ENCODE data around the gene TMEM59. TPM values are rescaled to one million over a fixed set of nuclear protein-coding genes. Genes with fewer than 3 reads are reported as not detected.
A peak's percentile ranks its signal among the peaks of the same experiment; 100 is the strongest.
"Not testable (repeated sequence)": the region's sequence is repeated elsewhere in the genome, so short reads cannot be mapped to it uniquely, and the experiment has no call there.

Gene TMEM59
- total RNA-seq, 4 donors from 2014 or later: 166 to 356 (median 232) TPM

DNA sequence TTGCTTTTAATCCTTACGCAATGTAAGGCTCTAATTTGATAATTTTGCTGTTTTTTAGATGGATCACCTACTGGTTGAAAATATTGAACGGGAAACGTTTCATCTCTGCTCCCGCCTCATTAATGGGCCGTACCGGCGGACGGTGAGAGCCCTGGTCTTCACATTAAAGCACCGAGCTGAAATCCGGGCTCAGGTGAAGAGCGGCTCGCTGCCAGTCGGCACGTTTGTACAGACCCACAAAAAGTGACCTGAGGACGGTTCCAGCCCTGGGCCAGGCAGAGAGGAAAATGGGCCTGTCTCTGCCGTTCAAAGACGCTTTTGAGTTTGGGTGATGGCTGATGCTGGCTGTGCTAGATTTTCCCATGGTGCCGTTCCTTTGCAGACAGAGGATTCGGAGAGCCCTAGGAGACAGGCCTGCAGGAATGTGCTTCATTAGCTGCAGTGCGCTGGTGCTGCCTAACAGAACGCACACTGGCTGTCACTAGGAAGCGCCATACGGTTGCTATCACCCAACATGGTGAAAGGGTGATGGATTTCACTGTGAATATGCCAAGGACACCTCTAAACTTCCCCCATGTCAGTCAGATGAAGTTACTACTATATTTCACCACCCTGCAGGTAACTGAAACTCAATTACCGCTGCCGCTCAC is 43.3 kb upstream of the TMEM59 start:
- peaks cover 0 to 7% (median 0%) of the 10 kb centered on the region in 3 donors for H3K4me1 ChIP-seq
- no peak for DNase-seq
- TF ChIP-seq, protein P1, sequence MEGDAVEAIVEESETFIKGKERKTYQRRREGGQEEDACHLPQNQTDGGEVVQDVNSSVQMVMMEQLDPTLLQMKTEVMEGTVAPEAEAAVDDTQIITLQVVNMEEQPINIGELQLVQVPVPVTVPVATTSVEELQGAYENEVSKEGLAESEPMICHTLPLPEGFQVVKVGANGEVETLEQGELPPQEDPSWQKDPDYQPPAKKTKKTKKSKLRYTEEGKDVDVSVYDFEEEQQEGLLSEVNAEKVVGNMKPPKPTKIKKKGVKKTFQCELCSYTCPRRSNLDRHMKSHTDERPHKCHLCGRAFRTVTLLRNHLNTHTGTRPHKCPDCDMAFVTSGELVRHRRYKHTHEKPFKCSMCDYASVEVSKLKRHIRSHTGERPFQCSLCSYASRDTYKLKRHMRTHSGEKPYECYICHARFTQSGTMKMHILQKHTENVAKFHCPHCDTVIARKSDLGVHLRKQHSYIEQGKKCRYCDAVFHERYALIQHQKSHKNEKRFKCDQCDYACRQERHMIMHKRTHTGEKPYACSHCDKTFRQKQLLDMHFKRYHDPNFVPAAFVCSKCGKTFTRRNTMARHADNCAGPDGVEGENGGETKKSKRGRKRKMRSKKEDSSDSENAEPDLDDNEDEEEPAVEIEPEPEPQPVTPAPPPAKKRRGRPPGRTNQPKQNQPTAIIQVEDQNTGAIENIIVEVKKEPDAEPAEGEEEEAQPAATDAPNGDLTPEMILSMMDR (IDR thresholded peaks at IDR 0.05): no peak
- TF ChIP-seq POLR2A (IDR thresholded peaks at IDR 0.05): no peak
- H3K27ac ChIP-seq: peak overlapping the region in 1 of 4 donors; percentile 35
- intact Hi-C loops (cut with DNase I): no loop called here
- 82 to 89% methylated on average over 15 to 22 of the region's 25 CpGs for WGBS, 2 donors
- H3K27me3 ChIP-seq: no peaks in the 10 kb centered on the region
- H3K9me3 ChIP-seq: no peaks in the 10 kb centered on the region
- H3K36me3 ChIP-seq: peaks cover 0 to 20% (median 0%) of the 10 kb centered on the region in 3 donors
- no peak overlapping the region for H3K4me3 ChIP-seq

DNA sequence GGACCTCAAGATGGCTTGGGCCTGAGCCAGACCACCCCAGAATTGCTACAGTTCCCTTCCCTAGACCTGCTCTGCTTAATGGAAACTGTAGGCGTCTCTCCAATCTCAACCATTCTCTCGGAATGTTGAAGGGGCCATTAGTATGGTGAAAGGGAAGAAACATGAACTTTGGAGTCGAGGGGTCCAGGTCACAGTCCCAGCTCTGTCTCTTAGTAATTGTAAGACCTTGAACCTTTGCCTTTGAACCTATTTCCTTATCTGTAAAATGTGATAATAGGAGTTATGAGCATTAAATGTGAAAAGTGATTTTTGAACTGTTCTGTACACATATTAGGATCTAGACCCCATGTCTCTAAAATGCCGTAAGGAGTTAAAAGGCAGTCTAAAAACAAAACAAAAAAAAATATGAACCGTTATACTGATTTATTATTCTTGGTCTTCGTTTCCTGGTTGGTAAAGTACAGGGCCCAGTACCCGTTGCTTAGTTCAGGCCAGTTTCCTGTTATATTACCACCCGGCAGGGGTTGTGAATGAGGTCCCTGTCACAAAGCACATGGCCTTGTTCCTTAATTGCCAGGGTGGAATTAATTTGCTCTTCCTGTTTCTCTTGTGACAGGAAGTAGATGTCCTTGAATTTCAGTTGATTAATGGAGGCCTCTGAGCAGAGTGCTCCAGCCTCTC is 42.7 kb upstream of the TMEM59 start:
- DNase-seq: no peak
- Histone ChIP-seq H3K27me3 (no peaks in the 10 kb centered on the region), H3K4me1 (peaks cover 0 to 7% (median 0%) of the 10 kb centered on the region in 3 donors), H3K36me3 (peaks cover 0 to 20% (median 0%) of the 10 kb centered on the region in 3 donors), H3K27ac (peak overlapping the region in 1 of 4 donors; percentile 35), H3K9me3 (no peaks in the 10 kb centered on the region), H3K4me3 (no peak overlapping the region)
- TF ChIP-seq, protein P1 (IDR thresholded peaks at IDR 0.05): no peak
- no peak for TF ChIP-seq POLR2A (IDR thresholded peaks at IDR 0.05)
- intact Hi-C loops (cut with DNase I): no loop called here
- WGBS, 2 donors: 68 to 76% methylated on average over 8 of the region's 8 CpGs

DNA sequence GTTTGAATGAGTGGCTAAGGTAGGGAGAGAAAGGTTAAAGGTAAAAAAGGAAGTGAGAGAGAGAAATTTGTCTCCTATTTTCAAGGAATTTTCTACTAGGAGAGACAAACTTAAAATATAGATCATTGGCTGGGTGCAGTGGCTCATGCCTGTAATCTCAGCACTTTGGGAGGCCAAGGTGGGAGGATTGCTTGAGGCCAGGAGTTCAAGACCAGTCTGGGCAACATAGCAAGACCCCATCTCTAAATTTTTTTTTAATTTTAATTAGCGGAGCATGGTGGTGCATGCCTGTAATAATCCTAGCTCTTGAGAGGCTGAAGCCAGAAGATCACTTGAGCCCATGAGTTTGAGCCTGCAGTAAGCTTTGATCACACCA is 41.7 kb upstream of the TMEM59 start:
- peaks cover 0 to 25% (median 0%) of the 10 kb centered on the region in 3 donors for H3K36me3 ChIP-seq
- H3K27ac ChIP-seq; intact Hi-C loops (cut with DNase I); H3K9me3 ChIP-seq; H3K27me3 ChIP-seq; DNase-seq; H3K4me1 ChIP-seq; H3K4me3 ChIP-seq: not testable (repeated sequence)
- 86 to 100% methylated on average over 1 of the region's 1 CpG for WGBS, 2 donors

DNA sequence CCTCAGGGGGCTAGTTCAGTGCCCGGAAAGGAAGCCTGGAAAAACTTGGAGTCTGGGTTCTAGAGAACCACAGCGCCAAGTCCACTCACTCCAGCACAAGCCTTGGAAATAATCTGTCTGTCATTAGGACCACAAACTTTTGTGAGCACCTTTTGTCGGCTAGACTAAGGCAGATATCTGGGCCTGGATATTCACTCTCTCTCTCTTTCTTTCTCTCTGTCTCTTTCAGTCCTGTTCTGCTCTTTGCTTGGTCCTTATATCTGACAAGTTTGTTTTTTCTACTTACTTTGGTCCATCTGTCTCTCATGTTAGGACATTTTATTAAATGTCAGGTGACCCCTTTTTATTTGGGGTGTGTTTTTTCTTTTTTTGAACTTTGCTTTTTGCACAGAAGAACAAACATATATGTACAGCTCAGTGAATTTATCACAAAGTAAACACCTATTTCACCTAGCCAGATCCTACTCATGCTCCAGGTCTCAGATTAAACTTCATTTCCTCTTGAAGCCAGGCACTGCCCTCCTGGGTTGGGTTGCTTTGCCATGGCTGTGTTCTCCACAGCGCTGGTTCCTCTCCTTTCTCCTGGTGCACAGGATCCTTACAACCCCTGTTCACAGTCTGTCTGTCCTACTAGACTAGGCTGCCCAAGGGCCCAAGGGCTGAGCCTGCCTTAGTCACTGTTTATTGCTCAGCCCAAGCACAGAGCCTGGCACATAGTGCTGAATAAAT is 41.2 kb upstream of the TMEM59 start:
- TF ChIP-seq, protein P1 (IDR thresholded peaks at IDR 0.05): no peak
- no peak for TF ChIP-seq POLR2A (IDR thresholded peaks at IDR 0.05)
- Histone ChIP-seq H3K27me3 (no peaks in the 10 kb centered on the region), H3K4me3 (no peak overlapping the region), H3K9me3 (no peaks in the 10 kb centered on the region), H3K27ac (no peak overlapping the region), H3K36me3 (peaks cover 0 to 30% (median 0%) of the 10 kb centered on the region in 3 donors), H3K4me1 (peaks cover 0 to 7% (median 0%) of the 10 kb centered on the region in 3 donors)
- DNase-seq: no peak
- intact Hi-C loops (cut with DNase I): no loop called here
- WGBS, 2 donors: 67 to 87% methylated on average over 3 to 4 of the region's 4 CpGs

DNA sequence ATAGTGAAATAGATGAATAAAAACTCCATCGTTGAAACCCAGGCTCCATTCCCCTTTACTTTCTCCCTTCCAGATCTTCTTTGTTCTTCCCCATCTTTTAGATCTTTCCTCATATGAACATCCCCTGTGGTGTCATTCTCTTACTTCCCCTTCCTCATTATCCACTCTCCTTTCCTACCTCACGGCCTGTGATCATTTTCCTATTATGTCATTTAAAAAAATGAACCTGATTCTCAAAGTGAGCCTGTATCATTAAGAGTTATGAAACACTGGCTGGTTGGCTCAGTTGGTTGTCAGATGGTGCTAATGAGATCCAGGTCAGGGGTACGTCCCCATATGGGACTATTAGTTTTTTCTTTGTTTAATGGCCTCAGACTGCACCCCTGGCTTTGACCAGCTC is 38.7 kb upstream of the TMEM59 start:
- TF ChIP-seq, protein P1 (IDR thresholded peaks at IDR 0.05): no peak
- no peak for TF ChIP-seq POLR2A (IDR thresholded peaks at IDR 0.05)
- Histone ChIP-seq H3K4me1 (peaks cover 0 to 7% (median 0%) of the 10 kb centered on the region in 3 donors), H3K9me3 (no peaks in the 10 kb centered on the region), H3K27me3 (no peaks in the 10 kb centered on the region), H3K4me3 (no peak overlapping the region), H3K36me3 (peaks cover 0 to 15% (median 0%) of the 10 kb centered on the region in 3 donors), H3K27ac (no peak overlapping the region)
- no peak for DNase-seq
- intact Hi-C loops (cut with DNase I): no loop called here
- WGBS, 2 donors: 88 to 90% methylated on average over 3 of the region's 3 CpGs

Data from esophagus squamous epithelium (tissue), 5 donors.